ENCODE measurements around the gene ZNF786.
"Not testable (repeated sequence)": the region's sequence is repeated elsewhere in the genome, so short reads cannot be mapped to it uniquely, and the experiment has no call there.

ZNF786 gene

GRCh38 chr7:149099058-149099457 is 8.5 kb upstream of the ZNF786 start:
- DNase-seq (ENCODE audit: extremely low read depth, low read depth): no peak
- TF ChIP-seq, protein P1, sequence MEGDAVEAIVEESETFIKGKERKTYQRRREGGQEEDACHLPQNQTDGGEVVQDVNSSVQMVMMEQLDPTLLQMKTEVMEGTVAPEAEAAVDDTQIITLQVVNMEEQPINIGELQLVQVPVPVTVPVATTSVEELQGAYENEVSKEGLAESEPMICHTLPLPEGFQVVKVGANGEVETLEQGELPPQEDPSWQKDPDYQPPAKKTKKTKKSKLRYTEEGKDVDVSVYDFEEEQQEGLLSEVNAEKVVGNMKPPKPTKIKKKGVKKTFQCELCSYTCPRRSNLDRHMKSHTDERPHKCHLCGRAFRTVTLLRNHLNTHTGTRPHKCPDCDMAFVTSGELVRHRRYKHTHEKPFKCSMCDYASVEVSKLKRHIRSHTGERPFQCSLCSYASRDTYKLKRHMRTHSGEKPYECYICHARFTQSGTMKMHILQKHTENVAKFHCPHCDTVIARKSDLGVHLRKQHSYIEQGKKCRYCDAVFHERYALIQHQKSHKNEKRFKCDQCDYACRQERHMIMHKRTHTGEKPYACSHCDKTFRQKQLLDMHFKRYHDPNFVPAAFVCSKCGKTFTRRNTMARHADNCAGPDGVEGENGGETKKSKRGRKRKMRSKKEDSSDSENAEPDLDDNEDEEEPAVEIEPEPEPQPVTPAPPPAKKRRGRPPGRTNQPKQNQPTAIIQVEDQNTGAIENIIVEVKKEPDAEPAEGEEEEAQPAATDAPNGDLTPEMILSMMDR (IDR thresholded peaks at IDR 0.05; ENCODE audit: low read depth, low read length, missing control alignments): no peak
- H3K4me3 ChIP-seq (replicated peaks; ENCODE audit: low read depth, low read length): no peak overlapping the region

GRCh38 chr7:149097088-149097487 is 6.6 kb upstream of the ZNF786 start:
- H3K4me3 ChIP-seq (replicated peaks; ENCODE audit: low read depth, low read length): no peak overlapping the region
- TF ChIP-seq, protein P1 (IDR thresholded peaks at IDR 0.05; ENCODE audit: low read depth, low read length, missing control alignments): no peak
- DNase-seq (ENCODE audit: extremely low read depth, low read depth): no peak

DNA sequence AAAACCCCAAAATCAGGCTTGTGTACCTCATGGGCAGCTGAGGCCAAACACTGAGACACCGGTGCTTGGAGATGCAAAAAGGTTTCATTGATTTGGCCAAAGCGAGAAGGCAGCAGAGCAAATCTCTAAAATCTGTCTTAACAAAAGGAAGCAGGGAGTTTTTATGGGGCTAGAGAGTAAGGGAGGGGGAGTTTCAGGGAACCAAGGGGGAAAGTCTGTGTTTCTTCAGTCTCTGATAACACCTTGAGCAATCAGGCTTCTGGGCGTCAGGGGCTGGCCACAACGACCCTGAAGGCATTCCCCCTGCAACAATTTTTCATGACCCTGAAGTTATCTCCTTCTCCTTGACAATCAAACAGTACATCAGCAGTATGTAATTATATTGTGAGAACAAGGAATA is 2.7 kb upstream of the ZNF786 start:
- DNase-seq (ENCODE audit: extremely low read depth, low read depth): no peak
- TF ChIP-seq, protein P1 (IDR thresholded peaks at IDR 0.05; ENCODE audit: low read depth, low read length, missing control alignments): no peak
- no peak overlapping the region for H3K4me3 ChIP-seq (replicated peaks; ENCODE audit: low read depth, low read length)

DNA sequence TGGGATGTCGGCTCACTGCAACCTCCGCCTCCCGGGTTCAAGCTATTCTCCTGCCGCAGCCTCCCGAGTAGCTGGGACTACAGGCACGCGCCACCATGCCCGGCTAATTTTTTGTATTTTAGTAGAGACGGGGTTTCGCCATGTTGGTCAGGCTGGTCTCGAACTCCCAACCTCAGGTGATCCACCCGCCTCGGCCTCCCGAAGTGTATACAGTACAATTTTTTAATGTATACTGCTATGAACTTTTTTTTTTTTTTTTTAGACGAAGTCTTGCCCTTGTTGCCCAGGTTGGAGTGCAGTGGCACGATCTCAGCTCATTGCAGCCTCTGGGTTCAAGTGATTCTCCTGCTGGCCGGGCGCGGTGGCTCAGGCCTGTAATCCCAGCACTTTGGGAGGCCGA is 1.7 kb upstream of the ZNF786 start:
- not testable (repeated sequence) for H3K4me3 ChIP-seq (replicated peaks; ENCODE audit: low read depth, low read length); DNase-seq (ENCODE audit: extremely low read depth, low read depth)

GRCh38 chr7:149087376-149087775 is 3.1 kb downstream of the ZNF786 start:
- H3K4me3 ChIP-seq (replicated peaks; ENCODE audit: low read depth, low read length): no peak overlapping the region
- no peak for DNase-seq (ENCODE audit: extremely low read depth, low read depth)
- TF ChIP-seq, protein P1 (IDR thresholded peaks at IDR 0.05; ENCODE audit: low read depth, low read length, missing control alignments): no peak

DNA sequence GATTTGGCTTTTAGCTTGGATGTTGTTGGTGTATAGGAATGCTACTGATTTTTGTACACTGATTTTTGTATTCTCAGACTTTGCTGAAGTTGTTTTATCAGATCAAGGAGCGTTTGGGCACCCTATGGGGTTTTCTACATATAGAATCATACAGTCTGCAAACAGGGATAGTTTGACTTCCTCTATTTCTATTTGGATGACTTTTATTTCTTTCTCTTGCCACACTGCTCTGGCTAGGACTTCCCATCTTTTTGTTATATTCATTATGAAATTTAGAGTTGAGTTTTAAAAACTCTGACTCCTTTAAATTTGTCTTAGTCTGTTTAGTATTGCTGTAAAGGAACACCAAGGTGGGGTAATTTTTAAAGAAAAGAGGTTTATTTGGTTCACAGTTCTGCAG is 4.7 kb downstream of the ZNF786 start:
- DNase-seq (ENCODE audit: extremely low read depth, low read depth): no peak
- H3K4me3 ChIP-seq (replicated peaks; ENCODE audit: low read depth, low read length): no peak overlapping the region
- TF ChIP-seq, protein P1 (IDR thresholded peaks at IDR 0.05; ENCODE audit: low read depth, low read length, missing control alignments): no peak

- TF ChIP-seq, protein P1 (IDR thresholded peaks at IDR 0.05; ENCODE audit: low read depth, low read length, missing control alignments): no peak
- no peak overlapping the region for H3K4me3 ChIP-seq (replicated peaks; ENCODE audit: low read depth, low read length)
- DNase-seq (ENCODE audit: extremely low read depth, low read depth): no peak
Measured at GRCh38 chr7:149084407-149084806, 6.1 kb downstream of the ZNF786 start.
